Left kidney (tissue), 2 donors: ENCODE data around the gene ERC2. TPM values are rescaled to one million over a fixed set of nuclear protein-coding genes. Genes with fewer than 3 reads are reported as not detected.
A peak's percentile ranks its signal among the peaks of the same experiment; 100 is the strongest.

Experiments
- DNase-seq: peaks from one replicate; pipeline ENCODE4 v3.0.0-alpha.2; 2013
- polyA plus RNA-seq: library from polyadenylated mRNA; unstranded; fragments of 120-200 nt; gene quantifications from one replicate; pipeline ENCODE4 v1.2.1, GENCODE V29; 2013; ENCODE audit not compliant: insufficient read length

Gene ERC2
- polyA plus RNA-seq, 1 donor: 3.9 TPM

DNA sequence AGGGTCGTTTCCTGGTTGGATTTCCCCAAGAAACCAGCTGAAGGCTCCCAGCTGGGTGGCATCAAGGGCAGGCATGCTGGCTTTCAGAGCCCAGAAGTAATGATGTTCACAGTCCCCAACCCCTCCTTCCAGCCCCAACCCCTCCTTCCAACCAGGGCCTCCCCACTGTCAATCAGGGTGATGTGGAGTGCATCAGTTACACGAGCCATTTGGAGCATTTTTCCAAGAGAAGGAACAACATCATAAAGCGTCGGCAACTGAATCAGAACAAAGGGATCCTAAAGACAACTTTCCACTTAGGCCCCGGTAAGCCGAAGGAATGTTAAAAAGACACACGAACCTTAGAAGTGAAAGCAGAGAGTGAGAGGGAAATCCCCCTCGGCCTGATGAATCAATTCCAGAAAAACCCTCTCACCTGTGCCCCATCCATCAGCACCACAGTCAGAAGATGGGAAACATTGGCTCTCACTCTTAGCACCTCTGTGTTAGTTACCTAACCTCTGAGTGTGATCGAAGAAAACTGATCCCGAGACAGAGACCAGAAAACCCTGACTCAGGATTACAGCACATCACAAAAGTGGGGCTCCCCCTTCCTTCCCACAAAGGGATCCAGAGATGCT is 880.0 kb downstream of the ERC2 start:
- no peak for DNase-seq

DNA sequence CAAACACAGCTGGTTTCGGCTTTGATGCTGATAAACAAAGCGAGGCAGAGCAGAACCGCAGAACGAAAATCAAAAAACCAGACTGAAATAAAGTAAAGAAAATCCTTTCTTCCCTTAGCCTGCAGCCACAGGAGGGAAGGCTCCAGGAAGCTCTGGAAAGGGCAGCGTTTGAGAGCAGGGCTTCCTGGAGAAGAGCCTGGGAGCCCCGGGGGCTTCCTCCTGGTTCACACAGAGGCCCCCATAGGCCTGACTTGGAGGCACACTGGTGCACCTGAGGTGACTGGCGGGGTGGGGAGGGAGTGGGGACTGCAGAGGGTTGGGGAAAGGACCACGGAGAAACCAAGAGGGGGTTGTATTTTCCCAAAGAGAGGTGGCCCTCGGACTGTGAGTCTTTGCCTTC is 882.4 kb downstream of the ERC2 start:
- no peak for DNase-seq

DNA sequence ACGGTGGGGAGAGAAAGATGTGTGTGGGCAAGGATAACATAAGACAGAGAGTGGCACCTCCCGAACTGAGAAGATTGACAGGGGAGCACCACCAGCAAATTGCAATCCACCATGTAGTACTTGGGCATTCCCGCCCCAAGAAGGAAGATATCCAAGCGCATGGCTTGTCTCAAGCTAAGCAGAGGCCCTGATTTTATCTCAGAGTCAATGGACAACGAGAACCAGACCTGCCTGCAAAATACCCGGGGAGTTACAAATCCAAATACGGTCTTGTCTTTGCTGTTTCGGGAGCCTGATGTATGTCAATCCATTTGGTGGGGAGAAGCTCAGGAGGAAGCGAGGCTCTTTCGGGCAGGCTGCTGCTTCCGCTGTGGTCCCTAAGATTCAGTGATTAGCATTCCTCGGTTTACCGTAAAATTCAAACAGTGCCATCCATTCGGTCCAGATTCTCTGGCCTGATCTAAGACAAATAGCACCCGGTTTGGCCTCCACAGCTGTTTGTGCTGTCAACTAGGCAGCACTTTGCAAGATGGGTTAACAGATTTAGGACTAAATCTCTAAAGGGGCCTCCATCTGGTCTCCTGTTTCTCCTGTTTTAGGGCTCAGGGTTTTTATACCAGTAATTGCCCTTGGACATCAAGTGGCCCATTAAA is 883.4 kb downstream of the ERC2 start:
- no peak for DNase-seq

DNA sequence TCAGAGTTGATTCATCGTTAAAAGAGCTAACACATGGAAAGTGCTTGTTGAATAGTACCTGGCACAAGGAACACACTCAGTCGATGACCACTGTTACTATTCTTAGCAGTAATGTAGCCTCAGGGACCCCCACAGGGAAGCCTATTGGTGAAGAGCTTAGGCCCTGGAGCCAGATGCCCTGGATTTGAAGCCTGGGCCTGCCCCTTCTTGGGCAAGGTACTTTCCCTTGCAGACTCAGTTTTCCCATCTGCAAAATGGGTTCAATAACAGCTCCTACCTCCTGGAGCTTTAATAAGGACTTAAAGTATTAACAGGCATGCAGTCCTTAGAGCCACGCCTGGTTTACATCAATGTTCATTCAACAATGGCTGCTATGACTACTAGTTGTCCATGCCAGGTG is 884.2 kb downstream of the ERC2 start:
- no peak for DNase-seq

GRCh38 chr3:55583475-55583874 is 884.8 kb downstream of the ERC2 start:
- DNase-seq: no peak

DNA sequence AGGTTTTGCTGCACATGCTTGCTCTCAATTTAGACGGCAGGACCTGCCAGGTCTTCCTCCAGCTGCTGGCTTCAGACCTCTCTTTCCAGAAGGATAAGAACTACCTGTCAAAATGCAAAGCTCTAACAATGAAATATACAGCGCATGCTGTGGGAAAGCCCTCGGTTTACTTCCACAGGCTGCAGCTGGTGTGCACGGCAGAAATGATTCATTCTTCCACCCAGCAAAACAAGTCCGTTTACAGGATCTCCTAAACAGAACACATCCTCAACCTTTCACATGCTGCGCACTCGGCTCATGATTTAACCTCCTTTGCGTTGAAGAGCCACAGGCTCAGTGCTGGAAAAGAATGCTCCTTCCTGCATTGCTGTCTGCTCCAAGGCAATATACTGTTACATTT is 888.8 kb downstream of the ERC2 start:
- DNase-seq: peak; percentile 62

- no peak for DNase-seq
These were observed 891.5 kb downstream of the ERC2 start for GRCh38 chr3:55576621-55577388.

- no peak for DNase-seq
These were observed 893.6 kb downstream of the ERC2 start for GRCh38 chr3:55574671-55575070.

DNA sequence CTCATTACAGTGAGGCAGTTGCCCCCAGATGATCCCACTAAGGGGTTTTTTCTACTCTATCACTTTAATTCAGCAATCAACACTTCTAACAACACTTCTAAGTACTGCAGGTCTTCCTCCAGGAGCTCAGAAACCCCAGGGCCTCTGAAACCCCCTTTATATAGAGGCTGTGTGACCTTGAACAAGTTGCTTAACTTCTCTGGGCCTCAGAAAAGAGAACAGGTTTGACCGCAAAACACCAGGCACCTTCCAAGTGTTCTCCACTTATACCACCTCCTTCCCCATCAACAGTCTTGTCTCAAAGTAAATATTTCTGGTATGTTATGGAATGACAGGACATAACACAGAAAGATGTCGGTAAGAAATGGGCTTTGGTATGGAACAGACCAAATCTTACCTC is 895.5 kb downstream of the ERC2 start:
- DNase-seq: no peak

GRCh38 chr3:55571913-55572312 is 896.4 kb downstream of the ERC2 start:
- no peak for DNase-seq

DNA sequence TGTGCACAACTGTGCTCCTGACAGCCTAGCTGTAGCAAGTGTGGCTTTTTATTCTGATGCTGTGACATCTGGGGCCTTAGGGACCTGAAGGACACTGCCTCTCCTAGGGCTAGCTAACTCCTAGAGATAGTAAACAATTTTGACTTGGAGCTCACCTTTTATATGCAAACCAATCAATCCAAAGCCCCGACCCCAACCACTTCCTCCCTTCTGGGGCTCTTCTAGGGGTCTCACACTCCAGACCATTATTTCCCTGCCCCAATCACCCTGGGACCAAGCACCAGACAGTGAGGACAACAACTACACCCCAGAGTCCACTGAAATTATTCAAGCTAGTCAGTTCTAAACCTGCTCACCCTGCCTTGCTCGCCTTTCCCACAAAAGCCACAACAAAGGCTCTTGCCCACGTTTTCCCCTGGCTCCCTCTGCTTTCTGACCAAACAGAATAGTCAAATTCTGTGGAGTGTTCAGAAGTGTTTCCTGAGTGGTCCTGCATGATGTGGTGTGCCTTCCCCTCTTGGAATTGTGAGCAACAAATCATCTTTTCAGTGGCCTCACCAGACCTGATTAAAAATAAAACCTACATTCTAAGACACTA is 897.0 kb downstream of the ERC2 start:
- DNase-seq: no peak

- no peak for DNase-seq
These were observed 898.0 kb downstream of the ERC2 start for GRCh38 chr3:55570271-55570711.

DNA sequence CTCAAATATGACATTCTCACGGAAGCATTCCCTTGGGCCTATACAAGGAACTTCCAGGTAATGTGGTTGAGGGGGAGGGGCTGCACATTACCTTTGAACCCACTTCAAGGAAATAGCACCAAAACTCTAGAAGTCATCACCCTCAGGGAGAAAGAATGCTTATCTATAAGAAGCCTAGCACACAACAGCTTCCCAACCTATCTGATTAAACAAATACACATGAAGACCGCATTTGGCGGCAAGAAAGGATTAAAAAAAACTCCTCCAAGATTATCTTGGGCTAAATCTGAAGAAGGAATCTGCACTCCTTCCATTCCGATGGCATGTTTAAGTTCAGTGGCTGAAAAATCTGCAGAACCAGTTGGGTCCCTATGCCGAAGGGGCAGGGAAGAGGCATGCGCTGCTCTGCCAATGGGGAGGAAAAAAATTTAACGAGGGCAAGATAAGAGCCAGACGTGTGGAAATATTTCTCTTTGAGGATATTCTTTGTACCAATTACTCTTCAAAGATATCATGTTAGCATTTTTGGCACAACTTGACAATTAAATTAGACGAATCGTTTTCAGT is 899.2 kb downstream of the ERC2 start:
- DNase-seq: no peak

DNA sequence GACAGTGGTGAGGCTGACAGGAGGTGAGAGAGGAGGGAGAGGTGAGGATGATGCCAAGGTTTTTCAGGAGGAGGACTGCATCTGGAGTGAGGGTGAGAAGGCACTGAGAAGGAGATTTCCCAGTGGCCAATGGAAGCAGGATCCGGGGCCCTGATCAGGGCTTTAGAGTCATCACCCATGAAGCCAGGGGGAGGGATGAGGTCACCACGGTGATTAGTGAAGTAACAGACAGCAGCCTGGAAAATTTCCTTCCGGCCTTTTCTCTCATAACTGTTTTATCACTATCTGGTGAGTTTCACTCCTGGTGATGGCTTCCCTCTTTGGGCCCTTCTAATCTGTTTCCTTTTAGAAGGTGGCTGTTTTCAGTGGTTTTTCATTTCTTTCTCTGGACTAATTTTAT is 900.7 kb downstream of the ERC2 start:
- no peak for DNase-seq

DNA sequence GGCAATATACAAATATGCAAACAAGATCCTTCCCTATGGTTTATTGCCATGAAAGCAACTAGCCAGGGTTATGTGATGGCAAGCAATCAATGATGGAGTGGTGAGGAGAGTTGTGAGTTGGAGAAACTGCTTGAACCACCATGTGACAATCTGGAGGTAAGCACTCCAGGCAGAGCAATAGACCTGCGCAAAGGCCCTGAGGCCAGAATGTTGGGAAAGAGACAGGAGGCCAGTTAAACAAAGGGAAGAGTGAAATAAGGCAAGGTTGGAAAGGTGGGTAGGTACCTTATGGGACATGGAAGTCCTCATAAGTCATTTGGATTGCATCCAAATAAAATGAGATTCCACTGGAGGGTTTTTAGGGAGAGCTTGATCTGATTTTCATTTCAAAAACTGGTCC is 901.1 kb downstream of the ERC2 start:
- DNase-seq: no peak

DNA sequence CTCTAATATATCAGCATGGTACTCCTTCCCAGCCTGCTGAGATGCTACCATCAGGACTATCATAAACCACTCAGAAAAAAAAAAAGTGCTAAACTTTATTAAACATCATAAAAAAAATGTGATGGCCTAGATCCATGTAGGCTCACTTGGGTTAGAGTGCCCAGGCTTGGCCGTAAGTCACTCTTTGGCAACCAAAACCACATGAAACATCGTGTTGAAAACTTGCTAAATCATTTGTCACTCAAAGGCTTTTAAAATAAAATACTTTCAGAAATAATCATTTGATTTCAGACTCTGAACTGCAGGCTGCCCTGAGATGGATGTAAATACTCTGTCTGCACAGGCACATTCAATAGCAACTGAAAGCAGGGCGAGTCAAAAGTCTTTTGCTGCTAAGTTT is 902.7 kb downstream of the ERC2 start:
- DNase-seq: no peak

GRCh38 chr3:55564726-55565125 is 903.5 kb downstream of the ERC2 start:
- DNase-seq: no peak

- DNase-seq: no peak
These were observed 905.6 kb downstream of the ERC2 start for GRCh38 chr3:55562700-55563099.

DNA sequence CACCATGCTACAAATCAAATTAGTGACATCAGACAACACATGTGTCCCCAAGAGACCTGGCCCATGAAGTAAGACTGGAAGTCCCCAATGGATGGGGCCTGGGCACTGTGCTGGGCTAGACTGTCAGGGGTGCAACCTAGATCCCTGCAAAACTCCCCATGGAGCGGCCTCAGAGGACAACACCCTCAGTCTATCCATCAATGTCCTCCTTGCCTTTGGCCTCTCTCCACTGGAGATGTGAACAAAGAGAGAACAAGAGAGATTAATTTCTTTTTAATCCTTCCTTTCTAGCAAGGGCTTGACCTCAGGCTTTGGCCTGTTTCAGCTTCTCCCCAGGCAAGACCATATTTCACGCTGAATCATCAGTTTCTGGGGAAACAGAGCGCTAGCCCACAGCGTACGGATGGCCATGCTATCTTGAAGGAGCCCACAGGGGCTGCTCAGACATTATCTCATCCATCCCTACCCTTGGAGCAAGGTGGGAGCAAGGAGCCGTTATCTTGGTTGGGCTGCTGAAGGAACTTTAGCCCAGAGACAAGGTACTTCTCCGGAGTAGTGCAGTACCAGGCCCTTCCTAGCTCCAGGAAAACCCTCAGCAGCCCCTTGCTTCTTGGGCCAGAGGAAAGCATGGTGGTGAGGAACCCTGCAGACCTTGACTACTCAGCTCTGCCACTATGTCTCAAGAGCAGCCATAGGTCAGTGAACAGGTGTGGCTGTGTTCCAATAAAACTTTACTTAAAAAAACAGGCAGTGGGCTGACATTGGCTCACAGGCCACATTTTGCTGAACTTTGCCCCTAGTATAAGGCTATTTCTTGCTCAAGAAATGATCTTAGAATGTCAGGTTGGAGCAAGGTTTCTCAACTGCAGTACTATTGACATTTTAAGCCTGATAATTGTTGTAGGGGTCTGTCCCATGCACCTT is 908.5 kb downstream of the ERC2 start:
- DNase-seq: no peak

GRCh38 chr3:55558316-55558715 is 910.0 kb downstream of the ERC2 start:
- DNase-seq: no peak

DNA sequence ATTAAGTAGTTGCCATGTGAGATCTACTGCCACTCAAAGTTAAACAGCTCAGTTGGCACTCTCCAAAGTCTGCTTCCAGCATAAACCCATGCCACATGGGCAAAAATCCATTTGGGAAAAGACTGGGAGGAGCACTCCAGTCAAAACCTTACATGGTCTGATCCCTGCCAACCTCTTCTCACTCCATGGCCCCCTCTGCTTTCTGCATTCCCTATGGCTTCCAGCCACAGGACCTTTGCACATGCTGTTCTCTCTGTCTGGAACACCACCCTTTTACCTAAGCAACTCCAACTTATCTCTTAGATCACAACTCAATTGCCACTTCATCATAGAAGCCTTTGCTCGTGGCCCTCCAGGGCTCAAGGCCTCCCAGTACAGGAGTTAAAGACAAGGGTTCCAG is 910.7 kb downstream of the ERC2 start:
- DNase-seq: no peak
